ENCODE results near the gene GON7.

GRCh38 chr14:93175492-93175891 lies 31.4 kb downstream of the GON7 start:
- TF ChIP-seq CTCF (IDR thresholded peaks at IDR 0.05) (no peak), POLR2A (IDR thresholded peaks at IDR 0.05) (no peak)
